Epithelial cell of esophagus (primary cell): Measurements from ENCODE around the gene SH2D4B.

Source experiments
- DNase-seq: peaks from one replicate; pipeline ENCODE4 v3.0.0; 2010; ENCODE audit warnings: low read depth
- H3K4me3 ChIP-seq: 2 replicates; pipeline ENCODE4 v1.5.1; 2011; ENCODE audit warnings: mild to moderate bottlenecking, low read length, control low read depth
- TF ChIP-seq, protein P1 (sequence below): IDR thresholded peaks from 2 replicates; pipeline ENCODE4 v1.5.1; 2011; ENCODE audit warnings: low read depth, mild to moderate bottlenecking, low read length, control low read depth, inconsistent platforms; ENCODE audit not compliant: insufficient read depth; ENCODE audit errors: missing control alignments

The SH2D4B gene

DNA sequence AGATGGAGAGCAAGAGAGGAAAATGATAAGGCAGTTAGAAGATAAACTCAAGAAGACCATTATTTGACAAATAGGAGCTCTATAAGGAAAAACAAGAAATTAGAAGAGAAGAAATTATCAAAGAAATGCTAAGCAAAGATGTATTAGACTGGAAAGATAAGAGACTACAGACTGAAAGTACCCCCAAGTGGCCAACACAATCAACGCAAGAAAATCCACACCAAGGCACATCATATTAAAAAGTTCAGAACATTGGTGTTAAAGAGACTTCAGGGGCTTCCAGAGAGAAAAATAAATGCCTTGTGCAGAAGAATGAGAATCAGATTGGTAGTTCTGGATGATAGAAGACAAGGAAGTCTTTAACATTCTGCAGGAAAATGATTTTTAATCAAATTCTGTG, 46.0 kb downstream of the SH2D4B start:
- TF ChIP-seq, protein P1, sequence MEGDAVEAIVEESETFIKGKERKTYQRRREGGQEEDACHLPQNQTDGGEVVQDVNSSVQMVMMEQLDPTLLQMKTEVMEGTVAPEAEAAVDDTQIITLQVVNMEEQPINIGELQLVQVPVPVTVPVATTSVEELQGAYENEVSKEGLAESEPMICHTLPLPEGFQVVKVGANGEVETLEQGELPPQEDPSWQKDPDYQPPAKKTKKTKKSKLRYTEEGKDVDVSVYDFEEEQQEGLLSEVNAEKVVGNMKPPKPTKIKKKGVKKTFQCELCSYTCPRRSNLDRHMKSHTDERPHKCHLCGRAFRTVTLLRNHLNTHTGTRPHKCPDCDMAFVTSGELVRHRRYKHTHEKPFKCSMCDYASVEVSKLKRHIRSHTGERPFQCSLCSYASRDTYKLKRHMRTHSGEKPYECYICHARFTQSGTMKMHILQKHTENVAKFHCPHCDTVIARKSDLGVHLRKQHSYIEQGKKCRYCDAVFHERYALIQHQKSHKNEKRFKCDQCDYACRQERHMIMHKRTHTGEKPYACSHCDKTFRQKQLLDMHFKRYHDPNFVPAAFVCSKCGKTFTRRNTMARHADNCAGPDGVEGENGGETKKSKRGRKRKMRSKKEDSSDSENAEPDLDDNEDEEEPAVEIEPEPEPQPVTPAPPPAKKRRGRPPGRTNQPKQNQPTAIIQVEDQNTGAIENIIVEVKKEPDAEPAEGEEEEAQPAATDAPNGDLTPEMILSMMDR, result no peak
- no peak overlapping the region for H3K4me3 ChIP-seq
- no peak for DNase-seq

DNA sequence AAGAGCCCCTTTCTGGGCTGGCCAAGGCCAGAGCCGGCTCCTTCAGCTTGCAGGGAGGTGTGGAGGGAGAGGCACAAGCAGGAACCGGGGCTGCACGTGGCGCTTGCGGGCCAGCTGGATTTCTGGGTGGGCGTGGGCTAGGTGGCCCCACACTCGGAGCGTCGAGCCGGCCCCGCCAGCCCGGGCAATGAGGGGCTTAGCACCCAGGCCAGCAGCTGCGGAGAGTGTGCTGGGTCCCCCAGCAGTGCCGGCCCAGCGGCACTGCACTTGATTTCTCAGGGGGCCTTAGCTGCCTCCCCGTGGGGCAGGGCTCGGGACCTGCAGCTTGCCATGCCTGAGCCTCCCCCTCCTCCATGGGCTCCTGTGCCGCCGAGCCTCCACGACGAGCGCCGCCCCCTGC, 48.1 kb downstream of the SH2D4B start:
- DNase-seq, result no peak
- H3K4me3 ChIP-seq, result no peak overlapping the region
- TF ChIP-seq, protein P1, result no peak

DNA sequence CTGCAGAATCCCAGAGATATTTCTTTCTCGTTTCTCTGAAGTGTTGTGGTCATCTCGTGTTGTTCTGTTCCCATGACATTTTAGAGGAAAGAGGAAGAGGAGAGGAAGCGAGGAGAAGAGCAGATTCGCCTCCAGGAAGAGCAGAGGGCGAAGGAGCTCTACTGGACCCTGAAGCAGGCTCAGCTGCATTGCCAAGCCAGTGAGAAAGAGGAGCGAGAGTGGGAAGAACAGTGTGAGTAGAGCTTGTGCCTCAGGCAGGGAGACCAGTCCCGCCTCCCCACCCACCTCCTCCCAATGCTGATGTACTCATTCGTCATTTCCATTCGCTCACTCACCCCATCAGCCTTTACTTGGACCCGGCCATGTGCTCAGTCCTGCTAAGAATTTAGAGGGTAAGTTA, 50.8 kb downstream of the SH2D4B start:
- DNase-seq, result peak; percentile 32
- TF ChIP-seq, protein P1, result no peak
- H3K4me3 ChIP-seq, result no peak overlapping the region

DNA sequence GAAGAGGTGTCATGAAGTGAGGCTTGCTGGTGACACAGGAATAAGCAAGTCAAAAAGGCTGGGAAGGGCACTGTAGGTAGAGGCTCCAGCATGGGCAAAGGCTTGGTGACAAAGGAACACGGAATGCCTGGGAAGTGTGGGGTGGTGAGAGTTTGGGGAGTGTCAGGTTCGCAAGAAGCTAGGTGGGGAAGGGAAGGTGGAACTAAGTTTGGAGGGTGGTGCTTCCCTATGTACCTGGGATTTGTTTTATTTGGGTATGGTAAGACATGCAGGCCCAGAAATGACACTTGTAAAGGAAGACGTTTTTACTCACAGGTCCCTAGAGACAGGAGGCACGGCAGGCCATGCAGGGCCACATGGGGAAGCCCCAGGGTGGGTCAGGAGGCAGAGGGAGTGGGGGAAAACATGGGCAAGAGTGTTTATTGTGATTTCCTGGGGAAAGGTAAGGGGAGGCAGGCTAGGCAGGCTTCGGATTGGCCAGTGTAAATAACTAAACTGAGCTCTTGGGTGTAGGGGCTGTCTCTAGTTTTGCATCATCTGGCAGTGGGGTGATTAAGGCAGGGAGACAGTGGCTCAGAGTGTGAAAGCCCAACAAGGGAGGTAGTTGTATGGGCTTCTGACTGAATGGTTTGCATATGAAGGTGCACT, 52.1 kb downstream of the SH2D4B start:
- TF ChIP-seq, protein P1, result no peak
- no peak for DNase-seq
- no peak overlapping the region for H3K4me3 ChIP-seq

DNA sequence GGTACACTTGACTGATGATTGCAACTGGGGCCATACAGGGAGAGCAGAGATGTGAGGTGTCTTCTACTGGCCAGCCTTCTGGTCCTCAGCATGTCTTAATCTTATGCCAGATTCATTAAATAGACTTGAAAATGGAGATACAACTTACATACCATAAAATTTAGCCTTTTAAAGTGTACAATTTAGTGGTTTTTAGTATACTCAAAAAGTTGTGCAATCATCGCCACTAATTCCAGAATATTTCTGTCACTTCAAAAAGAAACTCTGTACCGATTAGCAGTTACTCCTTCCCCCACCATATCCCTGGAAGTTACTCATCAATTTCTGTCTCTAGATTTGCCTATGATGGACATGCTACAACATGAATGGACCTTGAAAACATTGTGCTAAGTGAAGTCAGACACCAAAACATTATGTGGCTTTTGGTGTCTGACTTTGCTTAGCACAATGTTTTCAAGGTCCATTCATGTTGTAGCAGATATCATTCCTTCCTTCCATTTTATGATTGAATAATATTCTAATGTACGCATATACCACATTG, 53.0 kb downstream of the SH2D4B start:
- DNase-seq, result peak; percentile 88
- H3K4me3 ChIP-seq, result no peak overlapping the region
- TF ChIP-seq, protein P1, result no peak

DNA sequence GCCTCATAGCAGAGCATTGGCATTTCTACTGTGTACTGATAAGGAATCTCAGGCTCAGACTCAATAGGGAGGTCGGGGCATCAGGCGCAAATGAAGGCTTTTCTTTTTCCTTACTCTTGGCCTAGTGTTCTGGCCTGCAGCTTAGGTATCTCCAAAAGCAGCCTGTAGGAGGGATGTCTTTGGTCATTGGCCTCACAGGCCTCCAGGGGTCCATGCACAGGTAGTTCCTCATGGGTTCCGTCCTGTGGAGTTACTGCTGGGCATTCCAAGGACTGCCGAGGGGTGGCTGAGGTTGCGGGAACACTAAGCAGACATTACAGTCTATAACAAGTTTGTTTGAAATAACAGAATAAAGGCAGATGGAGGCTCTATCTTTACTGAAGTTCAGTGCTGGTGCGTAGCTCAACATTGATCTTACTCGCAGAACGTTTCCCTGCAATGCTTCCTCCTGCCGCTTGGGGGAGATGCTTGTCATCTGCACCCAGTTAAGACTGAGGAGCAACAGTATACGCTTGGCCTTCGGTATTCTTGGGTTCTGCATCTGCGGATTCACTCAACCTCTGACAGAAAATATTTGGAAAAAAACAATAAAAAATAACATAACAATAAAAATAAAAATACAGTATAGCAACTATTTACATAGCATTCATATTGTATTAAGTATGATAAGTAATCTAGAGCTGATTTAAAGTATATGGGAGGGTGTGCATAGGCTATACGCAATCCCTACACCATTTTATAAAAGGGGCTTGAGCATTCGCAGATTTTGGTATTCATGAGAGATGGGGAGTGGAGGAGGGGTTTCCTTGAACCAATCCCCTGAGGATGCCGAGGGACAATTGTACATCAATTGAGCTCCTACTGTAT, 58.9 kb downstream of the SH2D4B start:
- TF ChIP-seq, protein P1, result peak; percentile 91
- DNase-seq, result peak; percentile 68
- no peak overlapping the region for H3K4me3 ChIP-seq
